Astrocyte (in vitro differentiated cells and primary cell): ENCODE data around the gene TSEN54. TPM values are rescaled to one million over a fixed set of nuclear protein-coding genes. Genes with fewer than 3 reads are reported as not detected.

Source experiments
- DNase-seq: peaks from one replicate; pipeline ENCODE4 v3.0.0-alpha.2; 2010; ENCODE audit warnings: low read depth
- FAIRE-seq: peaks from 2 replicates; lab custom pipeline; 2011; peaks lifted over from hg19 to GRCh38; lab: Jason Lieb, UNC
- H2AFZ ChIP-seq: 2 replicates; pipeline ENCODE4 v1.6.0; 2012; ENCODE audit warnings: low read depth, low read length, inconsistent platforms
- H3K27ac ChIP-seq: 2 replicates; pipeline ENCODE4 v1.5.1; 2011; ENCODE audit warnings: low read depth, low read length, inconsistent platforms
- H3K27me3 ChIP-seq: 2 replicates; pipeline ENCODE4 v1.6.0; 2011; ENCODE audit warnings: low read length, inconsistent platforms; ENCODE audit not compliant: insufficient read depth
- H3K36me3 ChIP-seq: 2 replicates; pipeline ENCODE4 v1.5.1; 2011; ENCODE audit warnings: low read length, inconsistent platforms; ENCODE audit not compliant: insufficient read depth
- H3K4me1 ChIP-seq: 2 replicates; pipeline ENCODE4 v1.5.1; 2011; ENCODE audit warnings: low read length, inconsistent platforms; ENCODE audit not compliant: insufficient read depth
- H3K4me2 ChIP-seq: 2 replicates; pipeline ENCODE4 v1.6.0; 2012; ENCODE audit warnings: low read length, inconsistent platforms
- H3K4me3 ChIP-seq: 2 replicates; pipeline ENCODE4 v1.5.1; 2011; ENCODE audit warnings: low read depth, mild to moderate bottlenecking, low read length, inconsistent platforms; ENCODE audit not compliant: insufficient read depth
- H3K79me2 ChIP-seq: 2 replicates; pipeline ENCODE4 v1.6.0; 2012; ENCODE audit warnings: mild to moderate bottlenecking, low read length, inconsistent platforms; ENCODE audit not compliant: insufficient read depth
- H3K9ac ChIP-seq: 2 replicates; pipeline ENCODE4 v1.6.0; 2012; ENCODE audit warnings: mild to moderate bottlenecking, low read length, inconsistent platforms
- H3K9me3 ChIP-seq: 2 replicates; pipeline ENCODE4 v1.5.1; 2012; ENCODE audit warnings: low read depth, mild to moderate bottlenecking, low read length, inconsistent platforms; ENCODE audit not compliant: insufficient read depth
- H4K20me1 ChIP-seq: 2 replicates; pipeline ENCODE4 v1.6.0; 2012; ENCODE audit warnings: low read length, inconsistent platforms; ENCODE audit not compliant: insufficient read depth
- H3K27ac Mint-ChIP-seq: one replicate; pipeline ENCODE4 v1.8.0; 2021; ENCODE audit warnings: mild to moderate bottlenecking, mixed read lengths; ENCODE audit not compliant: unreplicated experiment
- H3K27me3 Mint-ChIP-seq: one replicate; pipeline ENCODE4 v1.8.0; 2021; ENCODE audit warnings: low read depth, mixed read lengths; ENCODE audit not compliant: unreplicated experiment
- H3K36me3 Mint-ChIP-seq: one replicate; pipeline ENCODE4 v1.8.0; 2021; ENCODE audit warnings: low read depth, mixed read lengths; ENCODE audit not compliant: unreplicated experiment
- H3K4me1 Mint-ChIP-seq: one replicate; pipeline ENCODE4 v1.8.0; 2021; ENCODE audit warnings: low read depth, mixed read lengths; ENCODE audit not compliant: unreplicated experiment
- H3K4me3 Mint-ChIP-seq: one replicate; pipeline ENCODE4 v1.8.0; 2021; ENCODE audit warnings: mild to moderate bottlenecking, moderate library complexity, mixed read lengths; ENCODE audit not compliant: unreplicated experiment
- H3K9me3 Mint-ChIP-seq: one replicate; pipeline ENCODE4 v1.8.0; 2021; ENCODE audit warnings: mild to moderate bottlenecking, mixed read lengths; ENCODE audit not compliant: unreplicated experiment
- CTCF ChIP-seq: IDR thresholded peaks from 2 replicates; pipeline ENCODE4 v1.5.1; 2011; ENCODE audit warnings: low read depth, mild to moderate bottlenecking, inconsistent platforms, low read length, moderate library complexity; ENCODE audit not compliant: insufficient read depth
- EZH2 ChIP-seq: IDR thresholded peaks from 2 replicates; pipeline ENCODE4 v1.6.1; 2012; ENCODE audit warnings: mild to moderate bottlenecking, low read length, inconsistent platforms; ENCODE audit not compliant: insufficient read depth
- total RNA-seq: library from RNA; stranded (reverse); gene quantifications from 2 replicates; pipeline ENCODE4 v1.2.1, GENCODE V29; 2021

The TSEN54 gene
- total RNA-seq, 1 donor from 2014 or later = 16.5 TPM

- Histone ChIP-seq H3K79me2 (peaks cover 17% of the 10 kb centered on the region), H3K9me3 (no peaks in the 10 kb centered on the region), H2AFZ (no peak overlapping the region), H3K27ac (no peak overlapping the region), H3K27me3 (no peaks in the 10 kb centered on the region), H3K9ac (no peak overlapping the region), H3K4me2 (no peak overlapping the region), H3K4me3 (no peak overlapping the region), H3K4me1 (peaks cover 22% of the 10 kb centered on the region), H3K36me3 (no peaks in the 10 kb centered on the region), H4K20me1 (peaks cover 53% of the 10 kb centered on the region)
- FAIRE-seq (no peak), DNase-seq (no peak)
- Mint-ChIP-seq H3K27ac (no peak overlapping the region), H3K36me3 (no peaks in the 10 kb centered on the region), H3K4me3 (no peak overlapping the region), H3K4me1 (peaks cover 19% of the 10 kb centered on the region), H3K9me3 (no peaks in the 10 kb centered on the region), H3K27me3 (no peaks in the 10 kb centered on the region)
- TF ChIP-seq EZH2 (no peak), CTCF (no peak)
These were observed 37.8 kb upstream of the TSEN54 start for GRCh38 chr17:75478508-75478907.

- no peaks in the 10 kb centered on the region for H3K9me3 ChIP-seq
- Mint-ChIP-seq H3K4me3 (no peak overlapping the region), H3K36me3 (no peaks in the 10 kb centered on the region), H3K9me3 (no peaks in the 10 kb centered on the region), H3K4me1 (peaks cover 19% of the 10 kb centered on the region), H3K27ac (no peak overlapping the region), H3K27me3 (no peaks in the 10 kb centered on the region)
- TF ChIP-seq EZH2 = no peak
- no peak for TF ChIP-seq CTCF
- H3K4me3 ChIP-seq = no peak overlapping the region
- no peaks in the 10 kb centered on the region for H3K36me3 ChIP-seq
- H3K9ac ChIP-seq = no peak overlapping the region
- FAIRE-seq (no peak), DNase-seq (no peak)
- no peak overlapping the region for H3K27ac ChIP-seq
- no peak overlapping the region for H2AFZ ChIP-seq
- peaks cover 18% of the 10 kb centered on the region for H3K4me1 ChIP-seq
- peaks cover 15% of the 10 kb centered on the region for H3K79me2 ChIP-seq
- H4K20me1 ChIP-seq = peaks cover 53% of the 10 kb centered on the region
- H3K27me3 ChIP-seq = no peaks in the 10 kb centered on the region
- H3K4me2 ChIP-seq = no peak overlapping the region
These were observed 36.0 kb upstream of the TSEN54 start for GRCh38 chr17:75480281-75480680.

DNA sequence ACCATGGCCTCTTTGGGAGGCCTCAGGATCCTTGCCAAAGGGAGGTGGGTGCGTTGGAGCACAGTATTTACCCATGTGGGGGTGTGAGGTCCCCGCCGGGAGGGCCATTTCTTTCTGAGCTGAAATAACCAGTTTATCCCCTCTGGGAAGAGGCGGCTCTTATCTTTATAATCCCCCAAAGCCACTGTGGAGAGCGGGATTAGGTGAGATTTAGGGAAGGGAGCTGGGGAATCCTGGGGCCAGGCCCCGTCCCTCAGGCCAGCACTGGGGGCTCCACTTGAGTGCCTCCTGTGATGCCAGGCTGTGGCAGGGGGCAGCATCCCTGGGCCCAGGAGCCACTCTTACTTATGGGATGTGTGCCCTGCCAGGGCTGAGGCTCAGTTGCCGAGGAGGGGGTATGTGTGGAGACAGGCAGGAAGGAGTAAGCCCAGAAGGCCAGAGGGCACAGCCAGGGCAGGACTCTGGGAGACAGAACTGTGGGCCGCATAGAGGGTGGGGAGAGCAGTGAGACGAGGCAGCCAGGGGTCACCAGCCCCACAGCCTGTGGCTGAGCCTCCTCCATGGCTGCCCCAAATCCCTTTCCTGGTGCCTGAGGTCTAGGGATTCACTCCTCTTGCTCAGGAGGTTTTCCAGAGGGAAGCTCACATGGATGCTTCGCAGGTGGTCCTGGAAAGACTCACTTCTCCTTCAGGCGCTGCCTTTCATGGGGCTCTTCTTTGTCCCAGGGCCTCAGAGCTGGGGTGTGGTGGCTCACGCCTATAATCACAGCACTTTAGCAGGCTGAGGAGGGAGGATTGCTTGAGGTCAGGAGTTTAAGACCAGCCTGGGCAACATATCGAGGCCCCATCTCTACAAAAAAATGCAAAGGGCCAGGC lies 34.9 kb upstream of the TSEN54 start:
- no peak overlapping the region for H3K27ac ChIP-seq
- FAIRE-seq (no peak), DNase-seq (no peak)
- H3K36me3 Mint-ChIP-seq = peaks cover 3% of the 10 kb centered on the region
- TF ChIP-seq CTCF (no peak), EZH2 (no peak)
- peaks cover 15% of the 10 kb centered on the region for H3K79me2 ChIP-seq
- H3K36me3 ChIP-seq = no peaks in the 10 kb centered on the region
- H3K27ac Mint-ChIP-seq = no peak overlapping the region
- no peaks in the 10 kb centered on the region for H3K27me3 ChIP-seq
- H2AFZ ChIP-seq = no peak overlapping the region
- peaks cover 11% of the 10 kb centered on the region for H3K4me1 Mint-ChIP-seq
- H4K20me1 ChIP-seq = peaks cover 47% of the 10 kb centered on the region
- no peaks in the 10 kb centered on the region for H3K9me3 Mint-ChIP-seq
- no peak overlapping the region for H3K9ac ChIP-seq
- no peak overlapping the region for H3K4me2 ChIP-seq
- H3K4me3 Mint-ChIP-seq = no peak overlapping the region
- H3K4me3 ChIP-seq = no peak overlapping the region
- H3K9me3 ChIP-seq = no peaks in the 10 kb centered on the region
- no peaks in the 10 kb centered on the region for H3K27me3 Mint-ChIP-seq
- H3K4me1 ChIP-seq = peaks cover 7% of the 10 kb centered on the region
